HUES48 (cell line): Measurements from ENCODE around the gene ST3GAL5.

ENCODE experiments used
- H3K27ac ChIP-seq: one replicate; pipeline ENCODE4 v1.7.0; 2013; ENCODE audit warnings: low read depth, low read length, inconsistent platforms
- H3K27me3 ChIP-seq: 2 replicates; pipeline ENCODE4 v1.6.1; 2013; ENCODE audit warnings: mild to moderate bottlenecking, low read length; ENCODE audit not compliant: control insufficient read depth, insufficient read depth
- H3K36me3 ChIP-seq: 2 replicates; pipeline ENCODE4 v1.6.1; 2013; ENCODE audit warnings: low read length; ENCODE audit not compliant: control insufficient read depth, insufficient read depth
- H3K4me1 ChIP-seq: 2 replicates; pipeline ENCODE4 v1.6.1; 2013; ENCODE audit warnings: mild to moderate bottlenecking, low read length; ENCODE audit not compliant: control insufficient read depth, insufficient read depth
- H3K4me3 ChIP-seq: 2 replicates; pipeline ENCODE4 v1.5.1; 2013; ENCODE audit warnings: mild to moderate bottlenecking, low read depth, low read length
- H3K9ac ChIP-seq: 2 replicates; pipeline ENCODE4 v1.6.1; 2013; ENCODE audit warnings: mild to moderate bottlenecking, low read depth, low read length, moderate library complexity
- H3K9me3 ChIP-seq: 2 replicates; pipeline ENCODE4 v1.6.1; 2013; ENCODE audit warnings: low read length; ENCODE audit not compliant: control insufficient read depth, insufficient read depth

ST3GAL5 gene

DNA sequence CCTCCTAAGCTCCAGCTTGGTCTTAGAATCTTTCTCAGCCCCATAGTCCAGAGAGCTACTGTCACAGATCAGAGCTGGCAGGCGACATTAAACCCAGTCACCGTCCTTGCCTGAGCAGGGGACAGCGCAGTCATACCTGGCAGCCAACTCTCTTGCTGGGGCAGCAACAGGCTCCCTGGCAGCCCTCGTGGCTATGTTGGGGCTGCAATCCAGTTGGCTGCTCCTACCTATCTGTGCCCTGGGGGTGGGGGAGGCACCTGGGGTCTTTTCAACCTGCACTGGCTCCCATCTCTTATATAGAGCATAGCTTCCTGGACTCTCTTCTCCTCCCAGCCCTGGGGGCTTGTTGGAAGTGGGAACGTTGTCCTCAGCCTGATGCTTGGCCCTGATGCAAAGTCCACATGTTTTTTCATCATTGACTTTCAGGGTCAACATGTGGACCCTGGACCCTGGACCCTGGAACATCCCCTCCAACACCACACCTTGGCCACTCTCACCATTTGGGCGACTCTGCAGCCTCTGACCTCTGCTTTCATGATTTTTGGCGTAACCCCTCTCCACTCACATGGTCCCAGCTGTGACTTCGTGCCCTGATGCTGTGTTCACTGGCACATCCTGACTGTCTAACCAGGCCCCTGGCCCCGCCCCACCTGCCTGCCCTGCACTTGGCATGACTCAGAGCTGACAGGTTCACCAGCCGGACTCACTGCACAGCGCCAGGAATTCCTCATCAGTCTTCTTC is 89.4 kb downstream of the ST3GAL5 start:
- no peak overlapping the region for H3K4me3 ChIP-seq
- no peak overlapping the region for H3K9ac ChIP-seq
- H3K9me3 ChIP-seq = no peaks in the 10 kb centered on the region
- no peaks in the 10 kb centered on the region for H3K4me1 ChIP-seq
- H3K27me3 ChIP-seq = no peaks in the 10 kb centered on the region
- H3K36me3 ChIP-seq = no peaks in the 10 kb centered on the region
- no peak overlapping the region for H3K27ac ChIP-seq

GRCh38 chr2:85797921-85798320 is 90.9 kb downstream of the ST3GAL5 start:
- no peak overlapping the region for H3K4me3 ChIP-seq
- no peaks in the 10 kb centered on the region for H3K27me3 ChIP-seq
- no peaks in the 10 kb centered on the region for H3K4me1 ChIP-seq
- no peak overlapping the region for H3K27ac ChIP-seq
- H3K9me3 ChIP-seq = no peaks in the 10 kb centered on the region
- H3K9ac ChIP-seq = no peak overlapping the region
- no peaks in the 10 kb centered on the region for H3K36me3 ChIP-seq

GRCh38 chr2:85797263-85797660 is 91.5 kb downstream of the ST3GAL5 start:
- no peaks in the 10 kb centered on the region for H3K4me1 ChIP-seq
- H3K4me3 ChIP-seq = no peak overlapping the region
- H3K36me3 ChIP-seq = no peaks in the 10 kb centered on the region
- H3K27me3 ChIP-seq = no peaks in the 10 kb centered on the region
- no peak overlapping the region for H3K9ac ChIP-seq
- no peak overlapping the region for H3K27ac ChIP-seq
- H3K9me3 ChIP-seq = no peaks in the 10 kb centered on the region

GRCh38 chr2:85796341-85797262 is 92.2 kb downstream of the ST3GAL5 start:
- Histone ChIP-seq H3K36me3 (no peaks in the 10 kb centered on the region), H3K27ac (no peak overlapping the region), H3K27me3 (no peaks in the 10 kb centered on the region), H3K4me1 (no peaks in the 10 kb centered on the region), H3K9ac (no peak overlapping the region), H3K4me3 (no peak overlapping the region), H3K9me3 (no peaks in the 10 kb centered on the region)

DNA sequence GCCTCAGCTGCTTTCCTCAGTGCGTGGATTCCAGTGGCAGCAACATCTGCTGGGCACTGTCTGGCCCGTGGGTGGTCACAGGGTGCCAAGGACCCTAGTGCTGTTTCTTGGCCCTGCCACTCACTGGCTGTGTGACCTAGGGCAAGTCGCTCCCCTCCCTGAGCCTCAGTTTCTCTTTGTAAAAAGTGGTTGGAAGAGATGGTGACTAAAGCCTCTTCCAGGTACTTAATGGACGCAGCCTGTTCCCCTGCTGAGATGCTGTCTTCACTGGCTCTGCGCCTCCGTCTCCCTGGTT is 92.8 kb downstream of the ST3GAL5 start:
- Histone ChIP-seq H3K36me3 (no peaks in the 10 kb centered on the region), H3K9ac (no peak overlapping the region), H3K27me3 (no peaks in the 10 kb centered on the region; the same call in 1 of the 2 replicates)

DNA sequence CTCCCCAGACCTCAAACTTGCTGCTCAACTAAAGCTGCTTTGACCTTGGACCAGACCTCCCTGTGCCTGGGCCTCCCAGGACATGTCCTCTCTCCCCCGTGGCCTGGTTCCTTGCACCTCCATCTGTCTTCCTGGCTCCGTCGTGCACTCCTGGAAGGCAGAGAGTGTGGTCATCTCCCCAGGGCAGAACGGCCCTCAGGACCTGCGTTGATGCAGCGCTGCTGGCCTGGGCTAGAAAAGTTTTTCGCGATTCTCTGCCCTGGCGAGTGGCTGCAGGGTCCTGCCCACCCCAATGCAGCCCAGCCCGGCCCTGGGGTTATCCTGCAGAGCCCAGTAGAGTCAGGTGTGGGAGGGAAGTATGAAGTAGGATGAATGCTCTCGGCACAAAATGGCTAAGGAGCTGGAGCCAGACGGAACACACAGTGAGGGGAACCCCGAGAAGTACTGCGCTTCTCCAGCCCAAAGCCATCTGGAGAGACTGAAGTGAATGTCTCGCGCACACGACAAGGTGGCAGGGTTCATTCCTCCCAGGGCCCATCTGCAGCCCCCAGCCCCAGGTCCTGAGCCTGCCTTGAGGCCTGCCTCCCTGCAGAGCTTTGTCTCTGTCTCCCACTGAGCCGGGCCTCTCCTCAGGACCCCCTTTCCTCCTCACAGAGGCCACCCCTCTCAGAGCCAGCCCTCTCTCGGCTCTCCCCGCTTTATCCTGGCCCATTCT is 93.3 kb downstream of the ST3GAL5 start:
- no peaks in the 10 kb centered on the region for H3K4me1 ChIP-seq
- no peak overlapping the region for H3K4me3 ChIP-seq
- H3K9me3 ChIP-seq = no peaks in the 10 kb centered on the region
- H3K27ac ChIP-seq = no peak overlapping the region
- H3K9ac ChIP-seq = no peak overlapping the region
- H3K36me3 ChIP-seq = no peaks in the 10 kb centered on the region
- H3K27me3 ChIP-seq = peaks cover 4% of the 10 kb centered on the region; the same call in 1 of the 2 replicates

More for the DNA sequence above, 92.8 kb downstream of the ST3GAL5 start:
- Histone ChIP-seq H3K4me1 (no peaks in the 10 kb centered on the region), H3K9me3 (no peaks in the 10 kb centered on the region), H3K4me3 (no peak overlapping the region), H3K27ac (no peak overlapping the region)

DNA sequence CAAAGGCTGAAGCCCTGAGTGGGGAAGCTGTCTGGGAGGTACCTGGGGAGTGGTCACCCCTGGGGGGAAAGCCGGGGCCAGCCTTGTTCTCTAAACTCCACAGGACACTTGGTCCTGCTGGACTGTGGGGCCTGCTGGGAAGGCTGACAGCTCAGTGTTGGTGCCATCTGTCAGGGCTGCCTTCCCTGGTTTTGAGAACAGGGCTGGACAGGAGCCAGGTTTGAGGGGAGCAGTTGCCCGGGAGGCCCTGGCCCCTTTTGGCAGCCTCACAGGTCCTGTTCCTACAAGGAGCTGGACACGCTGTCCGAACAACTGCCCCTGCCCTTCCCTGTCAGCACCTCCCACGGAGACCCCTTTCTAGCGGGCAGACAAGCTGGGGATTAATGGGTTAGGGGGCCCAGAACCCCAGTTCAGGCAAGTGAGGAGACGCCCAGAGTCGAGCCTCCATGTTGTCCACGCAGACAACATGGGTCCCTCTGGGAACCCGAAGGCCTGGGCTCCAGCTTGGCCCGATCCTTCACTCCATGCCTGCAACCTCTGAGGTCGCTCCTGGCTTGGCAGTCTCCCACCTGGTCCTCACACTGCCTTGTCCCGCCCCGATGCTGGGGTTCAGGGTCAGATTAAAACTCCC is 94.2 kb downstream of the ST3GAL5 start:
- H3K9ac ChIP-seq = no peak overlapping the region
- no peaks in the 10 kb centered on the region for H3K4me1 ChIP-seq
- no peaks in the 10 kb centered on the region for H3K9me3 ChIP-seq
- H3K27ac ChIP-seq = no peak overlapping the region
- H3K4me3 ChIP-seq = no peak overlapping the region
- peaks cover 4% of the 10 kb centered on the region; the same call in 1 of the 2 replicates for H3K27me3 ChIP-seq
- no peaks in the 10 kb centered on the region for H3K36me3 ChIP-seq

DNA sequence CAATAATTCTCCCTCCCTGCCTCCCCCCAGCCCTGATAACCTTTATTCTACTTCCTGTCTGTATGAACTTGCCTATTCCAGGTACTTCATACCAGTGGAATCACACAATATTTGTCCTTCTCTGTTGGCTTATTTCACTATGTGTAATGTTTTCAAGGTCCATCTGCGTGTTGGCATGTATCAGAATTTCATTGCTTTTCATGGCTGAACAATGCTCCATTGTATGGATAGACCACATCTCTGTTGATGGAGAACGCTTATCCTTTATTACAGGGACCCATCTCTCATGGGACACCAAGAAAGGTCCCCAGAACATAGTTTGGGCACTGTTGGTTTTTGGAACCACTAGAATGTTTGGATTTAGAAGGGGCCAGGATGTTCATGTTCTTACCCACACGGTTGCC is 94.8 kb downstream of the ST3GAL5 start:
- Histone ChIP-seq H3K4me3 (no peak overlapping the region), H3K27me3 (peaks cover 4% of the 10 kb centered on the region; the same call in 1 of the 2 replicates), H3K9me3 (no peaks in the 10 kb centered on the region), H3K4me1 (no peaks in the 10 kb centered on the region), H3K27ac (no peak overlapping the region), H3K9ac (no peak overlapping the region), H3K36me3 (no peaks in the 10 kb centered on the region)

GRCh38 chr2:85793584-85793983 is 95.2 kb downstream of the ST3GAL5 start:
- H3K4me3 ChIP-seq = no peak overlapping the region
- H3K27me3 ChIP-seq = peaks cover 4% of the 10 kb centered on the region; the same call in 1 of the 2 replicates
- H3K9ac ChIP-seq = no peak overlapping the region
- no peaks in the 10 kb centered on the region for H3K4me1 ChIP-seq
- no peaks in the 10 kb centered on the region for H3K9me3 ChIP-seq
- no peak overlapping the region for H3K27ac ChIP-seq
- H3K36me3 ChIP-seq = no peaks in the 10 kb centered on the region

GRCh38 chr2:85792783-85793441 is 95.9 kb downstream of the ST3GAL5 start:
- no peak overlapping the region for H3K4me3 ChIP-seq
- H3K9ac ChIP-seq = no peak overlapping the region
- peaks cover 4% of the 10 kb centered on the region; the same call in 1 of the 2 replicates for H3K27me3 ChIP-seq
- H3K9me3 ChIP-seq = no peaks in the 10 kb centered on the region
- H3K27ac ChIP-seq = no peak overlapping the region
- H3K4me1 ChIP-seq = no peaks in the 10 kb centered on the region
- no peaks in the 10 kb centered on the region for H3K36me3 ChIP-seq
